Keratinocyte (primary cell): ENCODE results near the gene PTX3. TPM values are rescaled to one million over a fixed set of nuclear protein-coding genes. Genes with fewer than 3 reads are reported as not detected.

ENCODE experiments used
- DNase-seq: peaks from one replicate; pipeline ENCODE4 v3.0.0-alpha.2; 2011; ENCODE audit warnings: low read depth, missing footprints, low spot score
- FAIRE-seq: peaks from 2 replicates; lab custom pipeline; 2011; peaks lifted over from hg19 to GRCh38; lab: Jason Lieb, UNC
- H2AFZ ChIP-seq: 2 replicates; pipeline ENCODE4 v1.6.0; 2012; ENCODE audit warnings: low read length, control low read depth, inconsistent platforms; ENCODE audit not compliant: control insufficient read depth
- H3K27ac ChIP-seq: 2 replicates; pipeline ENCODE4 v1.5.1; 2011; ENCODE audit warnings: low read length; ENCODE audit not compliant: control insufficient read depth, insufficient read depth
- H3K27me3 ChIP-seq: 3 replicates; pipeline ENCODE4 v1.6.0; 2011; ENCODE audit warnings: low read length; ENCODE audit not compliant: control insufficient read depth, insufficient read depth; ENCODE audit errors: extremely low read depth
- H3K36me3 ChIP-seq, 2 experiments: 2 replicates in 1 of 2; 3 replicates in 1 of 2; pipeline ENCODE4 v1.5.1; 2011; ENCODE audit warnings: low read length in 2 of 2, mild to moderate bottlenecking in 1 of 2; ENCODE audit not compliant: control insufficient read depth in 2 of 2, insufficient read depth in 2 of 2; ENCODE audit errors: extremely low read depth in 1 of 2
- H3K4me1 ChIP-seq: 3 replicates; pipeline ENCODE4 v1.5.1; 2011; ENCODE audit warnings: low read length; ENCODE audit not compliant: control insufficient read depth, insufficient read depth; ENCODE audit errors: extremely low read depth
- H3K4me2 ChIP-seq: 3 replicates; pipeline ENCODE4 v1.6.0; 2011; ENCODE audit warnings: low read depth, low read length; ENCODE audit not compliant: control insufficient read depth, insufficient read depth; ENCODE audit errors: extremely low read depth
- H3K4me3 ChIP-seq, 3 experiments: fragments of 200-600 bp in 1 of 3; sonication (generic) in 1 of 3; 2 replicates in 2 of 3; 3 replicates in 1 of 3; pipeline ENCODE4 v1.5.1; 2011 to 2016; ENCODE audit warnings: low read length in 3 of 3, mild to moderate bottlenecking in 3 of 3, control low read depth in 2 of 3, inconsistent platforms in 1 of 3, low read depth in 1 of 3, mixed read lengths in 1 of 3, mixed run types in 1 of 3, moderate library complexity in 1 of 3; ENCODE audit not compliant: control insufficient read depth in 2 of 3, insufficient read depth in 2 of 3; ENCODE audit errors: extremely low read depth in 1 of 3
- H3K79me2 ChIP-seq: 2 replicates; pipeline ENCODE4 v1.6.0; 2012; ENCODE audit warnings: low read length; ENCODE audit not compliant: control insufficient read depth, insufficient read depth
- H3K9ac ChIP-seq: 3 replicates; pipeline ENCODE4 v1.6.0; 2011; ENCODE audit warnings: low read length; ENCODE audit not compliant: control insufficient read depth, insufficient read depth; ENCODE audit errors: extremely low read depth
- H3K9me1 ChIP-seq: 3 replicates; pipeline ENCODE4 v1.6.0; 2011; ENCODE audit warnings: low read length; ENCODE audit not compliant: control insufficient read depth, insufficient read depth; ENCODE audit errors: extremely low read depth
- H3K9me3 ChIP-seq: 2 replicates; pipeline ENCODE4 v1.5.1; 2012; ENCODE audit warnings: low read depth, low read length; ENCODE audit not compliant: control insufficient read depth
- H4K20me1 ChIP-seq: 3 replicates; pipeline ENCODE4 v1.6.0; 2011; ENCODE audit warnings: low read length; ENCODE audit not compliant: control insufficient read depth, insufficient read depth; ENCODE audit errors: extremely low read depth
- CTCF ChIP-seq, 3 experiments: IDR thresholded peaks in 1 of 3; conservative IDR thresholded peaks in 1 of 3; optimal IDR thresholded peaks in 1 of 3; 2 replicates in 2 of 3; 3 replicates in 1 of 3; pipeline versions ENCODE3 to v1.5.1; 2011; ENCODE audit warnings: low read length in 3 of 3, mild to moderate bottlenecking in 3 of 3, moderate library complexity in 2 of 3, control low read depth in 1 of 3, inconsistent platforms in 1 of 3; ENCODE audit not compliant: insufficient read depth in 2 of 3; ENCODE audit errors: extremely low read depth in 1 of 3
- EZH2 ChIP-seq: IDR thresholded peaks from one replicate; pipeline ENCODE4 v1.6.1; 2012; ENCODE audit warnings: inconsistent platforms, mild to moderate bottlenecking, low read length, moderate library complexity
- dilution Hi-C: fragments of 300-500 bp; cut with MboI; formaldehyde crosslinking; loops from one replicate; pipeline ENCODE4 v1.7.0; 2020; ENCODE audit warnings: low sequenced_read_pairs; ENCODE audit not compliant: extremely low pct_ligation_motif_present
- polyA plus RNA-seq, 5 experiments: library from polyadenylated mRNA; depleted of rRNA in 3 of 5; stranded (reverse) in 3 of 5; stranded (forward) in 1 of 5; unstranded in 1 of 5; fragments of >200 nt; gene quantifications; 1 replicate in 1 of 5; 2 replicates in 3 of 5; 3 replicates in 1 of 5; pipeline versions ENCODE4 v1.2.1 to v1.2.3, GENCODE V29; 2011 to 2012; ENCODE audit warnings: missing spikeins in 2 of 5, low read depth in 1 of 5, low replicate concordance in 1 of 5

The PTX3 gene
- polyA plus RNA-seq, 1 donor (not counting 4 experiments of a cell fraction or from before 2014, with no cell fraction given): 0.14 TPM

- no peak overlapping the region for H2AFZ ChIP-seq
- DNase-seq (no peak), FAIRE-seq (no peak)
- TF ChIP-seq CTCF (optimal IDR thresholded peaks at IDR 0.05 in 1 of 3, IDR thresholded peaks at IDR 0.05 in 1 of 3, conservative IDR thresholded peaks at IDR 0.05 in 1 of 3; ENCODE audit: extremely low read depth in 1 of 3, insufficient read depth in 2 of 3, low read length in 3 of 3) (no peak), EZH2 (no peak)
- no peak overlapping the region for H3K9ac ChIP-seq
- H3K27me3 ChIP-seq: no peaks in the 10 kb centered on the region
- no peaks in the 10 kb centered on the region for H3K36me3 ChIP-seq
- H3K27ac ChIP-seq: no peak overlapping the region
- dilution Hi-C loops: no loop called here
- no peak overlapping the region for H3K4me2 ChIP-seq
- H3K9me1 ChIP-seq: no peaks in the 10 kb centered on the region
- no peaks in the 10 kb centered on the region for H3K4me1 ChIP-seq
- H3K4me3 ChIP-seq: no peak overlapping the region
- no peaks in the 10 kb centered on the region for H3K9me3 ChIP-seq
- no peaks in the 10 kb centered on the region for H3K79me2 ChIP-seq
- H4K20me1 ChIP-seq: no peaks in the 10 kb centered on the region
Measured at GRCh38 chr3:157428853-157429252, 7.8 kb upstream of the PTX3 start.

- no peaks in the 10 kb centered on the region for H3K27me3 ChIP-seq
- H3K9me1 ChIP-seq: no peaks in the 10 kb centered on the region
- H3K4me2 ChIP-seq: no peak overlapping the region
- no peak for FAIRE-seq
- H3K9ac ChIP-seq: no peak overlapping the region
- H3K27ac ChIP-seq: no peak overlapping the region
- H3K4me3 ChIP-seq: no peak overlapping the region
- H3K9me3 ChIP-seq: no peaks in the 10 kb centered on the region
- dilution Hi-C loops: no loop called here
- H3K79me2 ChIP-seq: no peaks in the 10 kb centered on the region
- TF ChIP-seq CTCF (optimal IDR thresholded peaks at IDR 0.05 in 1 of 3, IDR thresholded peaks at IDR 0.05 in 1 of 3, conservative IDR thresholded peaks at IDR 0.05 in 1 of 3; ENCODE audit: extremely low read depth in 1 of 3, insufficient read depth in 2 of 3, low read length in 3 of 3) (no peak), EZH2 (no peak)
- no peak for DNase-seq
- no peaks in the 10 kb centered on the region for H3K36me3 ChIP-seq
- no peaks in the 10 kb centered on the region for H4K20me1 ChIP-seq
- no peaks in the 10 kb centered on the region for H3K4me1 ChIP-seq
- H2AFZ ChIP-seq: no peak overlapping the region
Measured at GRCh38 chr3:157429708-157430107, 6.9 kb upstream of the PTX3 start.
